Pancreas (tissue), 10 donors: Measurements from ENCODE around the gene ST8SIA4. TPM values are rescaled to one million over a fixed set of nuclear protein-coding genes. Genes with fewer than 3 reads are reported as not detected.

Experiments
- ATAC-seq, 4 donors: fragments of 200-7000 bp; cut with Tn5 transposase; one replicate each; pipeline versions ENCODE4 v1.8.0 to v1.9.1; 2020; ENCODE audit warnings: mild to moderate bottlenecking in 4 of 4, moderate library complexity in 4 of 4
- DNase-seq, 6 donors: peaks; one replicate each; pipeline ENCODE4 v3.0.0-alpha.2; 2020
- FAIRE-seq: peaks from 2 replicates; lab custom pipeline; 2012; peaks lifted over from hg19 to GRCh38; lab: Jason Lieb, UNC
- H3K27ac ChIP-seq, 4 donors: fragments of 200-600 bp; sonication (generic); 1 replicate in 3 of 4; 2 replicates in 1 of 4; pipeline versions ENCODE4 v1.5.0 to v1.8.0; 2020
- H3K27me3 ChIP-seq, 4 donors: fragments of 200-600 bp; one replicate each; pipeline ENCODE4 v1.8.0; 2021
- H3K36me3 ChIP-seq, 3 donors: fragments of 200-600 bp; sonication (generic) in 1 of 3; one replicate each; pipeline versions ENCODE4 v1.5.0 to v1.8.0; 2020 to 2021
- H3K4me1 ChIP-seq, 3 donors: fragments of 200-600 bp; one replicate each; pipeline ENCODE4 v1.8.0; 2021
- H3K4me3 ChIP-seq, 4 donors: fragments of 200-600 bp; sonication (generic) in 2 of 4; one replicate each; pipeline versions ENCODE4 v1.5.0 to v1.8.0; 2020 to 2021
- H3K9me3 ChIP-seq, 4 donors: fragments of 200-600 bp; one replicate each; pipeline ENCODE4 v1.8.0; 2021
- CTCF ChIP-seq, 4 donors: fragments of 200-600 bp; sonication (generic) in 3 of 4; IDR thresholded peaks; one replicate each; pipeline versions ENCODE4 v1.5.0 to v1.8.0; 2021; ENCODE audit warnings: antibody characterized with exemption in 4 of 4
- WGBS, 2 donors: extraction: QIAGEN DNeasy Blood & Tissue Kit; methylation state at CpG; one replicate each; pipeline ENCODE4 v1.1.7; 2013; 5-methylcytosine and 5-hydroxymethylcytosine counted together
- intact Hi-C, 3 donors: fragments of 100-400 bp; cut with DNase I; formaldehyde crosslinking; loops; one replicate each; pipeline versions ENCODE4 v1.11.1 to v1.14.2; 2022
- polyA plus RNA-seq, 2 donors: library from polyadenylated mRNA; stranded (reverse); fragments of 200-250 nt; gene quantifications; one replicate each; pipeline ENCODE4 v1.2.3, GENCODE V29; 2013
- total RNA-seq, 6 donors: library from RNA; stranded (reverse); fragmentation: NEBNext Ultra II Directional in 4 of 6; extraction: Animal tissue kit (Norgen Biotek cat#: 25700) in 4 of 6; gene quantifications; one replicate each; pipeline versions ENCODE4 v1.2.1 to v1.2.4, GENCODE V29; 2021 to 2023
- donor health status: healthy with polysubstance abuse.
- donor health status: DM: no; HTN: no; CAD: no; lungs with moderate emphysema.
- donor health status: DM: no; HTN: no; CAD: no.
- donor health status: control.
- donor health status: control.
- donor health status: Bipolar disorder and iron deficiency.
- donor health status: DM: yes; HTN: yes; CAD: no.
- donor health status: DM: no; HTN: no; CAD: no.
- donor health status: DM: no; HTN: no; CAD: no.
- donor health status: DM: yes; HTN: yes; CAD: no.

Gene ST8SIA4
- total and polyA plus RNA-seq, 8 donors, result 0.34 to 5.7 (median 0.86) TPM

GRCh38 chr5:100872408-100873190 lies 30.5 kb downstream of the ST8SIA4 start:
- DNase-seq (no peak), ATAC-seq (no peak), FAIRE-seq (no peak)
- no peak for TF ChIP-seq CTCF (IDR thresholded peaks at IDR 0.05)
- Histone ChIP-seq H3K27me3 (no peaks in the 10 kb centered on the region), H3K4me3 (no peak overlapping the region), H3K36me3 (no peaks in the 10 kb centered on the region), H3K27ac (no peak overlapping the region), H3K4me1 (no peaks in the 10 kb centered on the region), H3K9me3 (no peaks in the 10 kb centered on the region)
- 72 to 79% methylated on average over 2 of the region's 2 CpGs for WGBS, 2 donors
- intact Hi-C loops, result no loop called here

- Histone ChIP-seq H3K27me3 (no peaks in the 10 kb centered on the region), H3K4me1 (no peaks in the 10 kb centered on the region), H3K9me3 (no peaks in the 10 kb centered on the region), H3K36me3 (no peaks in the 10 kb centered on the region), H3K27ac (no peak overlapping the region), H3K4me3 (no peak overlapping the region)
- FAIRE-seq, result no peak
- 73 to 84% methylated on average over 3 of the region's 3 CpGs for WGBS, 2 donors
- TF ChIP-seq CTCF (IDR thresholded peaks at IDR 0.05), result no peak
- intact Hi-C loops, result no loop called here
- DNase-seq, result no peak
- ATAC-seq, result no peak
Measured at GRCh38 chr5:100867039-100867562, 36.0 kb downstream of the ST8SIA4 start.

GRCh38 chr5:100864931-100865330 lies 38.2 kb downstream of the ST8SIA4 start:
- intact Hi-C loops, result no loop called here
- 26 to 34% methylated on average over 2 of the region's 2 CpGs for WGBS, 2 donors
- Histone ChIP-seq H3K27ac (no peak overlapping the region), H3K9me3 (no peaks in the 10 kb centered on the region), H3K36me3 (no peaks in the 10 kb centered on the region), H3K4me1 (no peaks in the 10 kb centered on the region), H3K27me3 (no peaks in the 10 kb centered on the region), H3K4me3 (no peak overlapping the region)
- no peak for DNase-seq
- ATAC-seq, result no peak
- TF ChIP-seq CTCF (IDR thresholded peaks at IDR 0.05), result no peak
- FAIRE-seq, result no peak

- ATAC-seq, result no peak
- Histone ChIP-seq H3K9me3 (no peaks in the 10 kb centered on the region), H3K27me3 (no peaks in the 10 kb centered on the region), H3K4me3 (no peak overlapping the region), H3K36me3 (no peaks in the 10 kb centered on the region), H3K27ac (no peak overlapping the region), H3K4me1 (no peaks in the 10 kb centered on the region)
- WGBS, 2 donors, result 91 to 92% methylated on average over 2 of the region's 2 CpGs
- FAIRE-seq, result no peak
- TF ChIP-seq CTCF (IDR thresholded peaks at IDR 0.05), result no peak
- no peak for DNase-seq
- intact Hi-C loops, result no loop called here
Measured at GRCh38 chr5:100863739-100864138, 39.3 kb downstream of the ST8SIA4 start.

GRCh38 chr5:100861148-100861547 lies 41.9 kb downstream of the ST8SIA4 start:
- no peak for ATAC-seq
- no peak for DNase-seq
- no peak overlapping the region for H3K4me3 ChIP-seq
- H3K27ac ChIP-seq, result no peak overlapping the region
- no peaks in the 10 kb centered on the region for H3K9me3 ChIP-seq
- no peak for TF ChIP-seq CTCF (IDR thresholded peaks at IDR 0.05)
- 80 to 81% methylated on average over 3 of the region's 3 CpGs for WGBS, 2 donors
- no peaks in the 10 kb centered on the region for H3K4me1 ChIP-seq
- no peaks in the 10 kb centered on the region for H3K27me3 ChIP-seq
- FAIRE-seq, result no peak
- H3K36me3 ChIP-seq, result no peaks in the 10 kb centered on the region
- intact Hi-C loops, result no loop called here
